Upper lobe of left lung (tissue), 4 donors: ENCODE measurements around the gene HNRNPH2.

Source experiments
- CTCF ChIP-seq, 6 experiments: fragments of 450-650 bp in 4 of 6; fragments of 200-600 bp in 2 of 6; sonication (generic) in 2 of 6; IDR thresholded peaks; one replicate each; pipeline ENCODE4 v1.5.1; 2016 to 2019; ENCODE audit warnings: antibody characterized with exemption in 6 of 6
- EP300 ChIP-seq, 4 donors: sonication (generic); formaldehyde crosslinking; IDR thresholded peaks; one replicate each; pipeline ENCODE4 v1.5.1; 2017; ENCODE audit warnings: antibody characterized with exemption in 4 of 4, control low read depth in 2 of 4
- POLR2A ChIP-seq, 4 donors: fragments of 450-650 bp; IDR thresholded peaks; one replicate each; pipeline ENCODE4 v1.5.1; 2016 to 2017; ENCODE audit warnings: antibody characterized with exemption in 4 of 4, mild to moderate bottlenecking in 2 of 4
- POLR2AphosphoS5 ChIP-seq, 2 donors: sonication (generic); formaldehyde crosslinking; IDR thresholded peaks; one replicate each; pipeline ENCODE4 v1.5.1; 2017; ENCODE audit warnings: antibody characterized with exemption in 2 of 2

GRCh38 chrX:101399825-101400224 lies 8.2 kb upstream of the HNRNPH2 start:
- no peak for TF ChIP-seq POLR2A (IDR thresholded peaks at IDR 0.05)
- TF ChIP-seq CTCF (IDR thresholded peaks at IDR 0.05): no peak
- no peak for TF ChIP-seq POLR2AphosphoS5 (IDR thresholded peaks at IDR 0.05)
- no peak for TF ChIP-seq EP300 (IDR thresholded peaks at IDR 0.05)
